IMR-90 (cell line): ENCODE data around the gene FAM168A. TPM values are rescaled to one million over a fixed set of nuclear protein-coding genes. Genes with fewer than 3 reads are reported as not detected.

Experiments used
- ATAC-seq: fragments of 200-7000 bp; cut with Tn5 transposase; 2 replicates; pipeline ENCODE4 v1.9.1; 2020; ENCODE audit warnings: low read depth, mild to moderate bottlenecking, moderate library complexity
- BruUV-seq: library from RNA; stranded (reverse); fragments of 400-500 nt; replicated peaks from 2 replicates; lab custom pipeline; 2021; lab: Mats Ljungman, UMichigan
- CTCF ChIA-PET: fragments of 300-600 bp; formaldehyde crosslinking; extraction: SDS; loops from one replicate; lab custom pipeline; 2021; ENCODE audit warnings: antibody characterized with exemption; lab: Yijun Ruan, JAX
- POLR2A ChIA-PET: fragments of 300-600 bp; sonication (Branson Sonifier 250); formaldehyde crosslinking; loops from one replicate; lab custom pipeline; 2022; ENCODE audit warnings: antibody characterized with exemption; ENCODE audit not compliant: unreplicated experiment; lab: Charles Lee
- DNase-seq: peaks from one replicate; pipeline ENCODE4 v3.0.0; 2013
- H2AFZ ChIP-seq: replicated peaks from 2 replicates; pipeline ENCODE3; 2013; ENCODE audit warnings: low read length, mild to moderate bottlenecking; ENCODE audit not compliant: poor library complexity
- H2AK5ac ChIP-seq: 2 replicates; pipeline ENCODE4 v1.6.1; 2013; ENCODE audit warnings: low read depth, low read length, inconsistent platforms
- H2AK9ac ChIP-seq: replicated peaks from 2 replicates; pipeline ENCODE3; 2013; ENCODE audit warnings: mild to moderate bottlenecking, low read depth, low read length, moderate library complexity; ENCODE audit not compliant: poor library complexity
- H2BK120ac ChIP-seq: 2 replicates; pipeline ENCODE4 v1.6.1; 2013; ENCODE audit warnings: low read depth, low read length, inconsistent platforms
- H2BK15ac ChIP-seq: 3 replicates; pipeline ENCODE4 v1.6.1; 2013; ENCODE audit warnings: low read depth, low read length, inconsistent platforms
- H2BK20ac ChIP-seq: 2 replicates; pipeline ENCODE4 v1.6.1; 2013; ENCODE audit warnings: low read depth, mild to moderate bottlenecking, inconsistent platforms, low read length, moderate library complexity
- H2BK5ac ChIP-seq: 2 replicates; pipeline ENCODE4 v1.6.1; 2013; ENCODE audit warnings: mild to moderate bottlenecking, low read depth, low read length, inconsistent platforms; ENCODE audit not compliant: poor library complexity, severe bottlenecking
- H3K14ac ChIP-seq: replicated peaks from 2 replicates; pipeline ENCODE4 v1.6.1; 2013; ENCODE audit warnings: low read depth, low read length, inconsistent platforms
- H3K18ac ChIP-seq: 2 replicates; pipeline ENCODE4 v1.6.1; 2013; ENCODE audit warnings: low read depth, low read length, control low read depth
- H3K23ac ChIP-seq: 2 replicates; pipeline ENCODE4 v1.6.1; 2013; ENCODE audit warnings: low read depth, low read length, inconsistent platforms
- H3K27ac ChIP-seq: 2 replicates; pipeline ENCODE4 v1.5.1; 2013; ENCODE audit warnings: mild to moderate bottlenecking, control low read depth, low read length; ENCODE audit not compliant: insufficient read depth
- H3K27me3 ChIP-seq: 2 replicates; pipeline ENCODE4 v1.6.1; 2013; ENCODE audit warnings: low read length; ENCODE audit not compliant: control insufficient read depth, insufficient read depth
- H3K36me3 ChIP-seq: 2 replicates; pipeline ENCODE4 v1.6.1; 2013; ENCODE audit warnings: low read length, mixed read lengths; ENCODE audit not compliant: control insufficient read depth, insufficient read depth
- H3K4ac ChIP-seq: 2 replicates; pipeline ENCODE4 v1.6.1; 2013; ENCODE audit warnings: low read depth, low read length, inconsistent platforms
- H3K4me1 ChIP-seq: 2 replicates; pipeline ENCODE4 v1.6.1; 2013; ENCODE audit warnings: low read length, mixed read lengths; ENCODE audit not compliant: control insufficient read depth, insufficient read depth
- H3K4me2 ChIP-seq: 2 replicates; pipeline ENCODE4 v1.6.1; 2013; ENCODE audit warnings: low read depth, mild to moderate bottlenecking, control low read depth, low read length, moderate library complexity
- H3K4me3 ChIP-seq: 2 replicates; pipeline ENCODE4 v1.5.1; 2013; ENCODE audit warnings: low read depth, mild to moderate bottlenecking, control low read depth, low read length, moderate library complexity; ENCODE audit not compliant: insufficient read depth
- H3K56ac ChIP-seq: 2 replicates; pipeline ENCODE4 v1.6.1; 2013; ENCODE audit warnings: low read length, inconsistent platforms; ENCODE audit not compliant: insufficient read depth; ENCODE audit errors: extremely low read depth
- H3K79me1 ChIP-seq, 2 experiments: 2 replicates each; pipeline ENCODE4 v1.6.1; 2013; ENCODE audit warnings: low read length in 2 of 2, inconsistent platforms in 1 of 2, low read depth in 1 of 2
- H3K9ac ChIP-seq: 2 replicates; pipeline ENCODE4 v1.6.1; 2013; ENCODE audit warnings: low read depth, low read length, control low read depth
- H3K9me1 ChIP-seq: 2 replicates; pipeline ENCODE4 v1.6.1; 2013; ENCODE audit warnings: low read length, inconsistent platforms; ENCODE audit not compliant: insufficient read depth
- H3K9me3 ChIP-seq: 2 replicates; pipeline ENCODE4 v1.6.1; 2013; ENCODE audit warnings: low read length; ENCODE audit not compliant: control insufficient read depth, insufficient read depth
- H4K20me1 ChIP-seq: 2 replicates; pipeline ENCODE4 v1.6.1; 2013; ENCODE audit warnings: low read length, inconsistent platforms; ENCODE audit not compliant: insufficient read depth
- H4K5ac ChIP-seq: 2 replicates; pipeline ENCODE4 v1.6.1; 2013; ENCODE audit warnings: mild to moderate bottlenecking, low read depth, low read length, control low read depth
- H4K8ac ChIP-seq, 2 experiments: 2 replicates each; pipeline ENCODE4 v1.6.1; 2013; ENCODE audit warnings: low read depth in 2 of 2, low read length in 2 of 2, control low read depth in 1 of 2, inconsistent platforms in 1 of 2
- H4K91ac ChIP-seq: 2 replicates; pipeline ENCODE4 v1.6.1; 2013; ENCODE audit warnings: low read depth, low read length, inconsistent platforms; ENCODE audit not compliant: insufficient read depth
- RFX5 ChIP-seq: IDR thresholded peaks from 2 replicates; pipeline ENCODE4 v1.8.0; 2012; ENCODE audit warnings: low read depth, mild to moderate bottlenecking, low read length, moderate library complexity
- WGBS, 2 experiments: methylation state at CpG; one replicate each; pipeline versions ENCODE4 v1.1.5 to v1.1.7; 2013; ENCODE audit warnings: missing lambda C conversion rate in 2 of 2; ENCODE audit not compliant: insufficient read length in 1 of 2; ENCODE audit errors: extremely low coverage in 2 of 2; 5-methylcytosine and 5-hydroxymethylcytosine counted together
- dilution Hi-C: fragments of 300-500 bp; cut with HindIII; formaldehyde crosslinking; loops from one replicate; pipeline ENCODE4 v1.14.3; 2018; ENCODE audit warnings: low sequenced_read_pairs; ENCODE audit not compliant: unreplicated experiment
- in situ Hi-C: fragments of 300-500 bp; cut with MboI; formaldehyde crosslinking; loops from 3 replicates; pipeline ENCODE4 v1.14.3; 2019; ENCODE audit warnings: low sequenced_read_pairs, inconsistent platforms, mixed read lengths
- intact Hi-C: fragments of 100-400 bp; cut with micrococcal nuclease; formaldehyde crosslinking; loops from 2 replicates; pipeline ENCODE4 v1.10.0; 2022
- polyA plus RNA-seq, 3 experiments: library from polyadenylated mRNA; depleted of rRNA; stranded (reverse); fragments of >200 nt; gene quantifications; 2 replicates each; pipeline ENCODE4 v1.2.3, GENCODE V29; 2012; ENCODE audit warnings: low replicate concordance in 1 of 3
- total RNA-seq: library from RNA; depleted of rRNA; stranded (reverse); fragments of >200 nt; gene quantifications from 2 replicates; pipeline ENCODE4 v1.2.3, GENCODE V29; 2012

Gene FAM168A
- total and polyA plus RNA-seq, 2 of the 4 experiments (the other 2 are of a cell fraction): 13.1 to 22.8 TPM

DNA sequence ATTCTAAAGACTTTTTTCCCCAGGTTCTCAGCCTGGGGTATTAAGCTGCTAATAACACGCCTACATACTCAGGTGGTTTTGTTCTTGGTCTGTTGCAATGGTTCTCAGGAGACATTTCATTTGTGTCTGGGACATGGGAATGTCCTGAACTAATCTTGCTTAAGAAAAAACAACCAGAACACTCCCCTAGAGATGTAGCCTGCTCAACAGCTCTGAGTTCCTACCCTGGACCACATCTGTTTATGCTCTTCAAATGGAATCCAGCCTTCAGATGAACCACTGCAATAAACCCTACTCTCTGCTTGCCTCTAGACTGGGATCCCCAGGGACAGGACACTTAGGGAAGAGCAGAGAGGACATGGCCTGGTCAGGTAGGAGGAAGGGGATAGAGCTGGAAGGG, 191.8 kb downstream of the FAM168A start:
- peaks cover 3 to 9% of the 10 kb centered on the region in 2 experiments; a peak in 3 of 4 replicates for H3K79me1 ChIP-seq
- intact Hi-C loops (no loop called here), in situ Hi-C loops (no loop called here), dilution Hi-C loops (no loop called here)
- POLR2A ChIA-PET: no interaction called here
- peaks cover 16% of the 10 kb centered on the region for H3K9me1 ChIP-seq
- H3K4me2 ChIP-seq: no peak overlapping the region
- no peak overlapping the region for H3K14ac ChIP-seq
- H3K4me1 ChIP-seq: peaks cover 6% of the 10 kb centered on the region
- H2BK15ac ChIP-seq: no peak overlapping the region
- TF ChIP-seq RFX5: no peak
- H2BK20ac ChIP-seq: no peak overlapping the region
- no CpG with 5 or more reads among the region's 1 CpG for WGBS, 2 experiments
- H4K5ac ChIP-seq: no peak overlapping the region
- H3K27ac ChIP-seq: no peak overlapping the region
- no peaks in the 10 kb centered on the region for H3K9me3 ChIP-seq
- no peak overlapping the region for H2BK120ac ChIP-seq
- no peak overlapping the region for H2AK5ac ChIP-seq
- ATAC-seq: no peak
- H4K20me1 ChIP-seq: no peaks in the 10 kb centered on the region; the same call in 1 of the 2 replicates
- H3K4ac ChIP-seq: no peak overlapping the region
- H4K91ac ChIP-seq: no peak overlapping the region
- H2AK9ac ChIP-seq: no peak overlapping the region
- no peaks in the 10 kb centered on the region for H3K27me3 ChIP-seq
- H3K9ac ChIP-seq: no peak overlapping the region
- H3K36me3 ChIP-seq: peaks cover 26% of the 10 kb centered on the region
- H2BK5ac ChIP-seq: no peak overlapping the region
- no peak overlapping the region for H3K56ac ChIP-seq
- no peak overlapping the region for H3K23ac ChIP-seq
- no peak overlapping the region for H3K4me3 ChIP-seq
- DNase-seq: no peak
- BruUV-seq: no TSS peak
- no peak overlapping the region for H4K8ac ChIP-seq
- no peak overlapping the region for H3K18ac ChIP-seq
- no peak overlapping the region for H2AFZ ChIP-seq
- CTCF ChIA-PET: interaction anchor here (1.0 kb wide), 1 partner anchor 255 kb away, joined by 3 read pairs; no protein-coding TSS in a partner anchor
